Measurements from ENCODE around the gene SLC19A1. TPM values are rescaled to one million over a fixed set of nuclear protein-coding genes. Genes with fewer than 3 reads are reported as not detected.

The SLC19A1 gene
- 2.2 and 7.4 TPM in 2 replicates for total RNA-seq (ENCODE audit: low replicate concordance)

DNA sequence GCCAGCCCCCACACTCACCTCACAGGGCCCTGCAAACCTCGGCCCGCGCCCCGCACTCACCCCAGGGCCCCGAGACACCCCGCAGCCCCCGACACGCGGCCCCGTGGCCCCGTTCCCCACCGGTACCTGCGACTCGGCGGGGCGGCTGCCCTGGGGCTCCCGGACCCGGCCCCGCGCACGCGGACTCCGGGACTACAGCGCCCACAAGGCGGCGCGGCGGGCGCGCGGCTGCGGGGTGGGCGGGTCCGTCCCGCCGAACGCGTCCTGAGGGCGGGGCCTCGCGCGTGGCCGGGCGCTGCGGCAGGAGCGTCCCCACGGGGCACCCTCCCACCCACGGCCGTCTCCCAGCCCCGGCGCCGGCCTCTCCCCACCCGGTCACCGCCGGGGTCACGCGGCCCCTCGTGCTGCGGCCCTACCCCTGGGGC lies at the start of gene SLC19A1:
TSS of gene SLC19A1 (minus strand) at position 199 of the 425 bp plus-strand sequence. CDS start 4,481 bp downstream, outside the sequence.
- peak; percentile 46 for DNase-seq (ENCODE audit: low read depth)
- peak; percentile 40 for TF ChIP-seq CTCF (IDR thresholded peaks at IDR 0.05; ENCODE audit: insufficient read depth, low read length)
- H3K4me3 ChIP-seq (ENCODE audit: low read depth, low read length), result peak within 1 kb of the TSS; percentile 69

- H3K4me3 ChIP-seq (ENCODE audit: low read depth, low read length), result no peak overlapping the region
- DNase-seq (ENCODE audit: low read depth), result no peak
- no peak for TF ChIP-seq CTCF (IDR thresholded peaks at IDR 0.05; ENCODE audit: insufficient read depth, low read length)
Observed at GRCh38 chr21:45591619-45592207, 49.5 kb upstream of the SLC19A1 start.

DNA sequence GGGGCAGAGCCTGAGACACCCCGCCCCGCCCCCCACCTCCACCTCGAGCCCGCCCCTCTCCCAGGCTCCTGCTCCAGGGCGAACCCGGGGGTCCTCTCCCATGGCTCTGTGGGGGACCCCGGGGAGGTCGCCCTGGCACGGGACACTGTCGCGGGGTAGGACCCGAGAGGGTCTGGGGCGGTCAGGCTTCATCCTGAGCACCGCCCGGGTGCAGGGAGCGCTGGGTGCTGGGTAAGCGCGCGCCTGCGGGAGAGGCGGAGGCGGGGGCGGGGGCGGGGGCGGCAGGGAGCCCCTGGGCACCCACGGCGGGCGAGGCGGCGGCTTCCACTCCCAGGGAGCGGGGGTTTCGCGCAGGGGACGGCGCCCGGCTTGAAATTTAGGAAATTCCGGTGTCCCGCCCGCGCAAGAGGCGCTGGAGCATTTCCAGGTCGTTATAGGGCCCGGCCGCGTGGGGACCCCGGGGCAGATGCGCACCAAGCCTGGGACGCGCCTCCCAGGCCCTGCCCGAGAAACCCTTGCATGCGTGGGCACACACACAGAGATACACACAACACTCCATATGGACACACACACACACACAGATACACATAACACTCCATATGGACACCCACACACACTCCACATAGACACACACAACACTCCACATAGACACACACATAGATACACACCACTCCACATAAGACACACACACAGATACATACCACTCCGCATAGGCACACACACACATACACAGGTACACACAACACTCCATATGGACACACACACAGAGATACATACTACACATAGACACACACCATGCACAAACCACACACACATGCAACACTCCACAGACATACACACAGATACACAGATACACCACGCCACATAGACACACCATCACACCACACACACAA lies 48.7 kb upstream of the SLC19A1 start:
- no peak for TF ChIP-seq CTCF (IDR thresholded peaks at IDR 0.05; ENCODE audit: insufficient read depth, low read length)
- H3K4me3 ChIP-seq (ENCODE audit: low read depth, low read length), result peak overlapping the region; percentile 44
- no peak for DNase-seq (ENCODE audit: low read depth)

GRCh38 chr21:45590246-45590725 lies 48.0 kb upstream of the SLC19A1 start:
- peak overlapping the region; percentile 55 for H3K4me3 ChIP-seq (ENCODE audit: low read depth, low read length)
- DNase-seq (ENCODE audit: low read depth), result peak; percentile 36
- TF ChIP-seq CTCF (IDR thresholded peaks at IDR 0.05; ENCODE audit: insufficient read depth, low read length), result no peak

- no peak for TF ChIP-seq CTCF (IDR thresholded peaks at IDR 0.05; ENCODE audit: insufficient read depth, low read length)
- DNase-seq (ENCODE audit: low read depth), result no peak
- H3K4me3 ChIP-seq (ENCODE audit: low read depth, low read length), result peak overlapping the region; percentile 55
Observed at GRCh38 chr21:45589686-45590245, 47.5 kb upstream of the SLC19A1 start.

DNA sequence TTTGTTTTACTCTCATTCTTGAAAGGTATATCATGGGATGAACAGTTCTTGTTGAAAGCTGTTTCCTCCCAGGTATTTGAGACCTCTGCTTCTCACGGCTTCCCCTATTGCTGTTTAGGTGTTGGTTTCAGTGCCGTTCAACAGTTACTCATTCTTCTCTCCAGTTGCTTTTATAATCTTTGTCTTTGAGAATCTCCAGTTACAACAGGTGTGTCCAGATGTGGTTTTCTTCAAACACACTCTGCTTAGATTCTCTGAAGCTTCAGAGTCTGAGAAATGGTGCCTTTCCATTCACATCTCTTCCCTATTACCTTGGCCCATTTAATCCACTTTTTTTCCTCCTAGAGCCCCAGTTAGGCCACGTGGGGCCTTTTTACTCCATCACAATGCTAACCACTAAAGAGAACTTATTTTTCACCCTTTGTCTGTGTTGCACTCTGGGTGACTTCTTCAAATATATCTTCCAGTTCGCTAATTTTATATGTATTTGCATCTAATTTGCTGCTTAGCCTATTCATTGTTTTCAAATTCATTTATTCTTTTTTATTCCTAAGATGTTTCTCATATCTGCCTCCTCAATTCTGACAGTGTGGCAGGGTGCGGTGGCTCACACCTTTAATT lies 46.7 kb upstream of the SLC19A1 start:
- no peak overlapping the region for H3K4me3 ChIP-seq (ENCODE audit: low read depth, low read length)
- no peak for TF ChIP-seq CTCF (IDR thresholded peaks at IDR 0.05; ENCODE audit: insufficient read depth, low read length)
- no peak for DNase-seq (ENCODE audit: low read depth)
